ENCODE results near the gene C20orf173. TPM values are rescaled to one million over a fixed set of nuclear protein-coding genes. Genes with fewer than 3 reads are reported as not detected.
A peak's percentile ranks its signal among the peaks of the same experiment; 100 is the strongest.
"Not testable (repeated sequence)": the region's sequence is repeated elsewhere in the genome, so short reads cannot be mapped to it uniquely, and the experiment has no call there.

Gene C20orf173
- total RNA-seq, 1 donor = not detected

DNA sequence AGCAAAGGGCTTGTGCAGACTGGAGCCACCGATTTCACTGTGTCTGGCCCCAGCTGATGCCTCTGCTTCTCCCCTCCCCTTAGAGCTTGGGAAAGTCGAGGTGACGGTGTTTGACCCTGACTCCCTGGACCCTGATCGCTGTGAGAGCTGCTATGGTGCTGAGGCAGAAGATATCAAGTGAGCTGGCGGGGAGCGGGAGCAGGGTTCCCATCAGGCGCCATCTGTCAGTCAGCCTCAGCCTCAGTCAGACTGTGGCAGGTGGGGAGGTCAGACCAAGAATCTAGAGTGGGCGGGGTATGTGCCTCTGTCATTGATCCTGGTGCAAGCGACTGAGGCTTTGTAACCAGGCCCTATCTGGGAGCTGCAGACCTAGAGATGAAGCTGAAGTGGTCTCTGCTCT, 17.9 kb upstream of the C20orf173 start:
- no peak for DNase-seq (ENCODE audit: low read depth in 2 of 3, low spot score in 2 of 3)

DNA sequence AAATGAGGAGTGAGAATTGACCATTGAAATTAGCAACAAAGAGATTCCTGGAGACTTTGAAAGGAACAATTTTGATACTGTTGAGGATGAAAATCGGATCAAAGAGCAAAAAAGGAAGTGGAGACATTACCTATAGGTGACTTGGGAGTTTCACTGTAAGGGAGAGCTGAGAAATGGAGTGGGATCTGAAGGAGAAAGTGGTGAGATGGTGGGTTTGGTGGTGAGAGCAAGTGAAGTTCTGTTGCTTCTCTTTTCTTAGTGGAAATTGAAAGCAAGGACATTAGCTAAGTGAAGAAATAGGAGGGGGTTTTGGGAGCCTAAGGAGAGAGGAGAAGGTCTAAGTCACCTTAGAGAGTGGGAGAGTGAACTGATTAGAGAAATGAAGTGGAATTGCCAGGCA, 16.7 kb upstream of the C20orf173 start:
- no peak for DNase-seq (ENCODE audit: low read depth in 2 of 3, low spot score in 2 of 3)

DNA sequence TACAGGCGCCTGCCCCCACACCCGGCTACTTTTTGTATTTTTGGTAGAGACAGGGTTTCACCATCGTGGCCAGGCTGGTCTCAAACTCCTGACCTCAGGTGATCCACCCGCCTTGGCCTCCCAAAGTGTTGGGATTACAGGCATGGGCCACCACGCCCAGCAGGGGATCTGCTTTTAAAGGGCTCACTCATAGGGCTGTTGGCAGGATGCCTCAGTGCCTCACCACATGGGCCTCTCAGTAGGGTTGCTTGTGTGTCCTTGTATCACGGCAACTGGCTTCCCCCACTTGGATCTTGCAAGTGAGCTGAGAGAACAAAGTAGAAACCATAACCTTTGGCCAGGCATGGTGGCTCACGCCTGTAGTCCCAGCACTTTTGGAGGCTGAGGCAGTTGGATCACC, 15.5 kb upstream of the C20orf173 start:
- DNase-seq (ENCODE audit: low read depth in 2 of 3, low spot score in 2 of 3) = not testable (repeated sequence)

DNA sequence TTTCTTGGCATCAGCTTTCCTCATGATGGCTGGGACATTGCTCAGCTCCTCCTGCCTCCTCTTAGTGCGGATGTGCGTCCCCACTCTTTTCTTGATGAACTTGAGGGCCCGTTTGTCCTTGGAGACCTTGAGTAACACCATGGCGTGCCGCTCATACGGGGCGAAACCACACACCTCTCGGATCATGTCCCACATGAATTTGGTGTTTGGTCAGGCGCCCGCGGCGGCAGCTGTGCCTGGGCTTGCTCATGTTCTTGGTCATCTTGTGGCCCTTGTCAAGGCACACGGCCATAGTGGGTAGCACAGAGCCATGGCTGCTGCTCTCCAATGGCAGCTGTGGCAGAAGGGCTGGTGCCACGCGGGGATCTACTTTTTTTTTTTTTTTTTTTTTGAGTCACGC, 15.0 kb upstream of the C20orf173 start:
- no peak for DNase-seq (ENCODE audit: low read depth in 2 of 3, low spot score in 2 of 3)

DNA sequence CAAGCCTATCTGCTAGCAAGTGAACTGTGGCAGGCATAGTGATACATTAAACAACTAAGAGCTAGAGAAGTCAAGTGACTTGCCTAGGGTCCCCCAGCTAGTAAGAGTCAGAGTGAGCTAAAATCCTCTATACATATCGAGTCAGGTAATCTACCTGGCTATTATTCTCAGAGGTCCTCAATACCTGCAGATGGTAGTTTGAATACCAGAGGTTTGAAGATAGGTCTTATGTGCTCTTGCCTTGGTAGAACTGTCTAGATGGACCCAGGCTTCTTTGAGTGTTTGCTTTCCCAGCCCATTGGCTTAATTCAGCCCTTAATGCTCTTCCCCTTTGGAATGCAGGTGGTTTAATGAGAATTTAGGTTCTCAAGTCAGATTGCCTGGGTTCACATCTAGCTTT, 13.5 kb upstream of the C20orf173 start:
- DNase-seq (ENCODE audit: low read depth in 2 of 3, low spot score in 2 of 3) = no peak

DNA sequence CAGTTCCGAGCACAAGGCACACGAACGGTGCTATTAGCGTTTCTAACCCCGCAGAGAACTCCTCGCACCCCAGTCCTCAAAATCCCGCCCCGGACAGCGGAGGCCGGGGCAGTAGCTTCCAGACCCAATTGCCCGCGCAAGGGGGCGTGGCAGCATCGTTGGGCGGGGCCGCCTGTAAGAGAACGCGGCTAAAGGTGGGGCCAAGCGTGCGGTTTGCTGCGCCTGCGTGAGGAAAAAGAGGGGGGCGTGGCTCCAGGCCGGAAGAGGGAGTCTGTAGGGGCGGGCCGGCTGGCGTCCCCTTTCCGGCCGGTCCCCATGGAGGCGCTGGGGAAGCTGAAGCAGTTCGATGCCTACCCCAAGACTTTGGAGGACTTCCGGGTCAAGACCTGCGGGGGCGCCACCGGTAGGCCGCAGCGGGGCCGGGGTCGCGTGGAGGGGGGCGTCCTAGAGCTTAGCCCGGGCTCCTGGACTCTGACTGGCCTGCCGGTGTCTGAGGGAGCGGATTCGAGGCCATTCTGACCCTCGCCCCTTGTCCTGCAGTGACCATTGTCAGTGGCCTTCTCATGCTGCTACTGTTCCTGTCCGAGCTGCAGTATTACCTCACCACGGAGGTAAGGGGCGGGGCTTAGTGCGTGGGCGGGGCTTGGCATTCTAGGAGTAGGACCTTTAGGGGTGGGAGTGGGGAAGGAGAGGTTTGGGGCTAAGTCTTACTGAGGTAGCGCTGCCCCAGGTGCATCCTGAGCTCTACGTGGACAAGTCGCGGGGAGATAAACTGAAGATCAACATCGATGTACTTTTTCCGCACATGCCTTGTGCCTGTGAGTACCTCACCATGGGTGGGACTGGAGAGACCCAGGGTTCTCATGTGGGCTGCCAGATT, 12.6 kb upstream of the C20orf173 start, which contains the start of gene ERGIC3:
TSS of gene ERGIC3 (plus strand) at position 296 of the 880 bp plus-strand sequence. CDS start at position 316, 20 bp downstream.
- DNase-seq (ENCODE audit: low read depth in 2 of 3, low spot score in 2 of 3) = peak; percentile 86 to 98 (median 95)

DNA sequence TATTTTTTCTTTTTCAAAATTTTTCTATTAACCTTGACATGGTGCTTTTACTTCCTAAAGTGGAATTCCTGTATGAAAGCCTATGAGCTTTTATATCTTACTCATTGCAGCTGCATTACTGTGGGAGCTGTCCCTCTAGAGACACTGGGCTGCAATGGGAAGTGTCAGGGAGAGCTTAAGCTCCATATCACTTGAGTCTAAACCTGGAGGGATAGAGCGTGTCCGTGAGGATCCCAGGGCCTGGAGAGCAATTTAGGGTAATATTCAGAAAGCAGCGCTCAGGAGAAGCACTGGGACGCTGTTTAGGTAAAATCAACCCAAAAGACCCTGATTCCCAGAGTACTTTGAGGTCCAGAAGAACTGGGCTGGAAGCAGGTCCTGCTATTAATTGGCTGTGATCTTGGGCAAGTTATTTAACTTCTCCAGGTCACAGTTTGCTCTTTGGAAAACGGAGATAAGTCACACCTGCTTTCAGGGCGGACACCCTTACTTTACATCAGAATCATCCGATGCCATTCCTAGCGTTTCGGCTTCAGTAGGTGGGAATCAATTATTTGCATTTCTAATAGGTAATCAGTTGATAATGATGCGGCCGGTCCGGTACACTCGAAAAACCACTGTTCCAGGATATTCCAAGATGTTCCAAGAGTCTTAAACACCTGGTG, 11.8 kb upstream of the C20orf173 start:
- DNase-seq (ENCODE audit: low read depth in 2 of 3, low spot score in 2 of 3) = no peak

DNA sequence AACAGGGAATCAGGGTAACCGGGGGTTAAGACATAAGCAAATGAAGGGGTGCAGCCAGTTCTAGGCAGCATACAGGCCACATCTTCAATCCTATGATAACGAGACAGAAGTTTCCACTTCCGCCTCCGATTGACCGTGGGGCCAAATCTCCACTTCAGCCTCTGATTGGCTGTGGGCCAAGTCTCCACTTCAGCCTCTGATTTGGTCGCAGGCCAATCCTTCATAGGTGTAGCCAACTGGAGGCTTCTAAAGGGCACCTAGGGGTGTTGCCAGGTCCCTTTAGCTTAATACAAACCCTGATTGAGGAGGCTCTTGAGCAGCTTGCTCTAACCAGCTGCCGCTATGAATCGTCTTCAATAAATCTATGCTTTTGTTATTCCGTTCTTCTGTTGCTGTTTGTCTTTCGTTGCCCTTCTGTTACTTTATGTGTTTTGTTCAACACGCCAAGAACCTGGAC, 10.3 kb upstream of the C20orf173 start:
- DNase-seq (ENCODE audit: low read depth in 2 of 3, low spot score in 2 of 3) = peak in 2 of 3 donors; percentile 41 to 81

DNA sequence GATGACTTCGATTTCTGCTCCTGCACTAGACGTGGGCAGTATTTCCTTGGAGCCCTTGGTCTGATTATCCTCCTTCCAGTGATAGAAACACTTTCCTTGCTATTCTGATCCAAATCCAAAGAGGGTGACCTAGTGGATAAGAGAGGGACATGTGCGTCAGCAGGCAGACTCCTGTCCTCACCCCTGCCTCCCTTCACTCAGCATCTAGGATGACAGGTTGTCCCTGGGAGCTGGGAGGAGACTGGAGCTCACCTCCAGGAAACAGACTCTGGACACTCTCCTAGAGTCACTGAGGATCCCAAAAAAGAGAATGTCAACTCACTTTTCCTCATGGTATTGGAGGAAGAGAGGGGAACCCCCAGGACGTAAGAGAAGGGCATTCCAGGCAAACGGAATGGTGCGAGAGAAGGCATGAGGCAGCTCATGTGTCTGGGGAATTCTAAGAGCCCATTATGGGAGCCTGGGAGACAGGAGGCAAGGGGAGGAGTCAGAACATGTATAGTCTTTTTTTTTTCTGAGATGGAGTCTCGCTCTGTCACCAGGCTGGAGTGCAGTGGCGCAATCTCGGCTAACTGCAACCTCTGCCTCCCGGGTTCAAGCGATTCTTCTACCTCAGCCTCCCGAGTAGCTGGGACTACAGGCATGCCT, 2.2 kb downstream of the C20orf173 start:
- no peak for DNase-seq (ENCODE audit: low read depth in 2 of 3, low spot score in 2 of 3)

DNA sequence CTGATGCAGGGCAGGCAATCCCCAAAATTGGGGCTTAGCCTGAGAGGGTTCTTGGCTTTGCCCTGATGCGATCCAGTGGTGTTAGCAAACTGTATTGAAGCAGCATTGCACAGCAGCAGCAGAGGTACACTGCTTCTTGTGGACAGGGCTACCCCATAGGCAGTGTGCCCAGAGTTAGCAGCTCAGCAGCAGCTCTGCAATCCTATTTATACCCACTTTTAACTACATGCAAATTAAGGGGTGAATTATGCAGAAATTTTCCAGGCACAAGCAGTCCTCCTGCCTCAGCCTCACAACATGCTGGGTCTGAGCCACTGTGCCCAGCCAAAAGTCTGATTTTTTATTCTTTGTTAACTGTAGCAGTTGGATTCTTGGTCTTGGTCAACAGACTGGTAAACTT, 3.8 kb downstream of the C20orf173 start:
- DNase-seq (ENCODE audit: low read depth in 2 of 3, low spot score in 2 of 3) = no peak

DNA sequence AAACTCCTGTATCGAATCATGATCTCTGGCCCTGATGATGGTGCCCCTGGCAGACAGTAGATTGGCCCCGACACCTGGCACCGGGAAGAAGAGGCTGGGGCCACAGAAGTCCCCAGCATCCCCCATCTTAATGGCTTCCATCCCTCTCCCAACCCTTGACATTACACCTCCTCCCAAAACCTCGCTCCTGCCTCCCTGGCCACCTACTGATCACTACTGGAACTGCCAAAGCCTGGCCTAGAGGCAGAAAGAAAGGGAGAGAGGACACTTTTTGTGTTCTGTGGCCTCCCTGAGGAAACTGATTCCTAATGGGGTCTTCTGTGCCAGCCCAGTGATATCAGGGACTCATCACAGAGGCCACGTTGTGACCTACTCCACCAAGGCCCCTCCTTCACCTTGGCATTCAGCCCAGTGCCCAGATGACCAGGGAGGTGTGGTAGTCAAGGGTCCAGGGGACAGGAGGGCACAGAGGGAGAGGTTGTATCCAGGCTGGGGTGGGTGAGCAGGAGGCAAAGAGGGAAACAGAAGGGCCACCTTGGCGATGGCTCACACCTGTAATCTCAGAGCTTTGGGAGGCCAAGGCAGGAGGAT, 6.1 kb downstream of the C20orf173 start:
- DNase-seq (ENCODE audit: low read depth in 2 of 3, low spot score in 2 of 3) = peak in 2 of 3 donors; percentile 14 to 38

DNA sequence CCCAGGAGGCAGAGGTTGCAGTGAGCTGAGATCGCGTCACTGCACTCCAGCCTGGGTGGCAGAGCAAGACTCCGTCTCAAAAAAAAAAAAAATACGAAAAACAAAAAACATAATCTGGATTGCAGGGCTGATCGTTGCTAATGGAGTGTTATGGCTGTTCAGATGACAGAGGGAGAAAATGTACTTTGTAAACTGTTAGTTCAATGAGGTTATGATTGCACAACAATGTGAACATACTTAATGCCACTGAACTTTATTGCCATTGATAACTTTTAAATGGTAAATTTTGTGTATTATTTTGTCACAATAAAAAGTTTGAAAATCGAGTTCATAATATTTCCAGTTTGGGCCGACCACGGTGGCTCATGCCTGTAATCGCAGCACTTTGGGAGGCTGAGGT, 10.5 kb downstream of the C20orf173 start:
- no peak for DNase-seq (ENCODE audit: low read depth in 2 of 3, low spot score in 2 of 3)

DNA sequence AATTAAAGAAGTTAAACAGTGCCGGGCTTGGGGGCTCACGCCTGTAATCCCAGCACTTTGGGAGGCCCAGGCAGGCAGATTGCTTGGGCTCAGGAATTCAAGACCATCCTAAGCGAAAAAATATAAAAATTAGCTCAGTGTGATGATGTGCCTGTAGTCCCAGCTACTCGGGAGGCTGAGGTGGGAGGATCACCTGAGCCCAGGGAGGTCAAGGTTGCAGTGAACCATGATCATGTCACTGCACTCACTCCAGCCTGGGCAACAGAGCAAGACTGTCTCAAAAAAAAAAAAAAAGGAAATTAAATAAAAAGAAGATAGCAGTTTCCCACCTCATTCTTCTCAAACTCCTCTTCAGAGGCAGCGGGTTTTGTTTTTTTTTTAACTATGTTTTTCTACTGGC, 11.7 kb downstream of the C20orf173 start:
- DNase-seq (ENCODE audit: low read depth in 2 of 3, low spot score in 2 of 3) = not testable (repeated sequence)

DNA sequence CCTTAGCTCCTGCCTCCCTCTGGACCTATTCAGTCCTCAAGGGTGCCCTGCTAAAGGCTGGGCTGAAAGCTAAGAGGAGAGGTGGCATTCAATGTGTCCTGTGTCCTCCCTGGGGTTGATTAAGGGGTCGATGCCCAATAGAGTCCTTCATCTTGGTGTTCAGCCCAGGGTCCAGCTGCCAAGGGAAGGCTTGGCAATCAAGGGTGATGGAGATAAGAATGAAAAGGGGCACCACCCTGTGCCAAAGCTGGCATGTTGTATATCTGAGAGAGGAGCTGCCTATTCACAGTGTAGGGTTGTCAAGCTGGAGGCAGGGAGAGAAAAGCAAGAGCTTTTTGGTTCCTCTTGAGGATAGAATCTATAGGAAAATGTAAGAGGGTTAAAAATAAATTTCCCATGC, 12.3 kb downstream of the C20orf173 start:
- no peak for DNase-seq (ENCODE audit: low read depth in 2 of 3, low spot score in 2 of 3)

DNA sequence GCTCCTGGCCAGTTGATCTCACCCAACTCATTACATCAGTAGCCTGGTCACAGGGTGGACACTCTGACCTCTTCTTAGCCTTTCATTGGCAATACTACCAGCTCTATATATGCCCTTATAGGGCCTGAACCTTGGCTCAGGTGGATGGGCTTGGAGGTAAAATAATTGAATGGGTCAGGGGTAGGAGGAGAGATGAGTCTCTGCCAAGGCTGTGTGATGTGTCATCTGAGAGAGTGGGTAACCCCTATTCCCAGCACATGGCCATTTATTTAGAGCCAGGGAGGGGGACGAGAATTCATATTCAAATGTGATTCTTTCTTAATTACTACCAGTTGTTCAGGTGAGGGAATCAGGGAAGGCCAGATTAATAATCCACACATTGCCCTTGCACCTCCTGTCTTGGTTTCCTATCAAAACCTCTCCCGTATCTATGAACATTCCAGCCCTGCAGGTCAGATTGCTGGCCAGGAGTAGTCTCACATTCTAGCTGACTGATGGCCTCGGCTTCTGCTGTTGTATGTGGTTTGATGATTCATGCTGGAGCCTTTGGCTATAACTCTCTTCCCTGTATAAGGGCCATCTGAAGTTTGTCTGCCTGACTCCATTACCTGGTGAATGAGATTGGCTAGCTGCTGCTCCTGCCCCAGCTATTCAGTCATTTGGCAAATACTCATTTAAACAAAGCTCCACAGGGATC, 13.4 kb downstream of the C20orf173 start:
- no peak for DNase-seq (ENCODE audit: low read depth in 2 of 3, low spot score in 2 of 3)

DNA sequence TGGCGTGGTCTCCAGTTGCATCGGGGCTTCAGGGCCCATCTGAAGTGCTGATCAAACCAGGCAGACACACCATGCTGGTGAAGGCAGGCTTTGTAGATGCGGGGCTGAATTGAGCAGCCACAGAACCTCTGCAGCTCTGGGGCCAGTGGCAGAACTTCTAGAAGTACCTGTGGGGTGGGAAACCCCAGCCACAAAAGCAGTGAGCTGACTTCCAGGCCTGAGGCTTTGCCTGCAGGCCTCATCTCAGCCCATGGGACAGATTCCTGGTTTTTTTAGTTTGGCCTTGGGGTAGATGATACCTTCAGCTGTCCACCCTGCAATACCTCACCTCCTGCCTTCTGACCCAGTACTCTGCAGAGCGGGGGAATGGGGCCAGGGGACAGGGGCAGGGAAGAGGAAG, 14.1 kb downstream of the C20orf173 start:
- no peak for DNase-seq (ENCODE audit: low read depth in 2 of 3, low spot score in 2 of 3)

DNA sequence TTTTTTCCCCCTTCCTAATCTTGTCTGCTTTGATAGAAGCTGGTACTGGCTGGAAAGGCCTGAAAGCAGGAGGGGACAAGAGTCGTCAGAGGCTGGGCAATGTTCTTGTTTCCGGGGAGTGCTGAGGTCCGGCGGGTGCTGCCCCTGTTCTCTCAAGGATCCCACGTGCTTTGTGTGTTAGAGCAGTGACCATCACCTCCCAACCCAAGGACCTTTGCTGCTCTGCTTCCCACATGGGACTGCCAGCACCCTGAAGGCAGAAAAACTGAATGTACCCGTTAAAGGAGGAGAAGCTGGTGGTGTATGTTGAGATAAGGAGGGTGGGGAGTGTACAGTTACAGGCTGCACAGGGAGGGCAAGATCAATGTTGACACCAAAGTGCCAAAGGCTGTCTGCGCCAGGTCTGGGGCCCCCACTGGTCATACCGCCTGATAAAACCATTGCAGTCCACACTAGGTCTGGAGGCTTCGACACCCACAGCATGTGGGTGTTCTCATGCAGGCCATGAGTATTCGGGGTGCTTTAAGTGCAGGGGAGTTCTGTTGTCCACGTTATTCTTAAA, 15.0 kb downstream of the C20orf173 start:
- no peak for DNase-seq (ENCODE audit: low read depth in 2 of 3, low spot score in 2 of 3)

DNA sequence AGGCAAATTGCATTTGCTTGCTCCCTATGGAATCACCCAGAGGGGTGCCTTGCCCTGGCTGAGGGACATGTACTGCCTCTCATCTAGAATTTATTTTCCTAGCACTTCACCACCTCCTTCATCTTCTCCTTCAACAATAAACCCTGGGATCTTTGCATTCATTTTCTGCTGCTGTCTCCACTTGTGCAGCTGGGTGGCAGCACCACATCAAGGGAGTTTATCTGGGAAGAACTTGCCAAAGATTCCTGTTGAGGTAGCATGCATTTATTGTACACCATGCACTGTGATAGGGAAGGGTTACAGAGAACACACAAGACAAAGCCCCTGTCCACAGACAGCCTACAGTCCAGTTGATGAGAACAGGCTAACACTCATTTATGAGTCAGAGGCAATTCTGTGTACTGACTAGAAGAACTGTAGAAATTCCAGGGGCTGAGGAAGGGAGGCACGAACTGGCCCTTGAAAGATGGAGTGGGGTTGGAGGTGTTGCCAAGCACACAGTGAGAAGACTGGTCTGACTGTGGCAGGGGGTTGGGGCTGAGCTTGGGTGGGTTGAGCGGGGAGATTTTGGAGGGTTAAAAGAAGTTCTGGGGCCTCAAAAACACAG, 17.5 kb downstream of the C20orf173 start:
- DNase-seq (ENCODE audit: low read depth in 2 of 3, low spot score in 2 of 3) = peak in 1 of 3 donors; percentile 16

DNA sequence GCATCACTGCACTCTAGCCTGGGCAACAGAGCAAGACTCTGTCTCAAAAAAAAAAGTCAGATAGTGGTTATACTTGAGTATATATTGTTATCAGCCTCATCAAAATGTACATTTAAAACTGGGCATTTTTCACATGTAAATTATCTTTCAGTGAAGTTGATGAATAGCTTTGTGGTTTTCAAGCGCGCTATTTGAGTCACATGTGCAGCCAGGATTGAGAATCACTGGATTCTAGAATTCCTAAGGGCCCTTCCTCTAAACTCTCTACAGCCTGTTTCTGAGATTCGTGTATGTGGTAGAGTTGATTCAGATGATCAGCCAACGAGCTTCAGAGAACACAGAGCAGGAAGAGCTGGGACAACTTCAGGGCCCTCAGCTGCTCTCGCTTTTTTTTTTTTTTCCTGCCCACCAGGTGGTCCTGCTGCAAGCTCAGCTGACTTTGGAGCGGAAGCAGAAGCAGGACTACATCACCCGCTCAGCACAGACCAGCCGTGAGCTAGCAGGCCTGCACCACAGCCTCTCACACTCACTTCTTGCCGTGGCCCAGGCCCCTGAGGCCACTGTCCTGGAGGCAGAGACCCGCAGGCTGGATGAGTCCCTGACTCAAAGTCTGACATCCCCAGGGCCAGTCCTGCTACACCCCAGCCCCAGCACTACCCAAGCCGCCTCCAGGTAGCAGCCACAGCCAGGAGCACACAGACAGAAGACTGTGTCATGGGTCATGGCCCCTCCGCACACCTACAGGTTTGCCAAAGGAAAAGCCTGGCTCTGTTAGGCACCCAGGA, 18.3 kb downstream of the C20orf173 start:
- DNase-seq (ENCODE audit: low read depth in 2 of 3, low spot score in 2 of 3) = no peak
